ENCODE results near the gene TNFRSF11A. TPM values are rescaled to one million over a fixed set of nuclear protein-coding genes. Genes with fewer than 3 reads are reported as not detected.

Gene TNFRSF11A
- total RNA-seq, 1 experiment from 2014 or later: 3.2 TPM

- ChIA-PET CTCF (interaction anchor here (1.9 kb wide), 1 partner anchor 9 kb away, joined by 14 read pairs; no protein-coding TSS in a partner anchor), RAD21 (ENCODE audit: low non-redundant PET in 1 of 2, low total read pairs in 2 of 2, uncharacterized antibody in 2 of 2, unreplicated experiment in 2 of 2) (no interaction called here), POLR2A (no interaction called here)
- DNase-seq (ENCODE audit: low read depth, low spot score) (no peak), ATAC-seq (no peak)
- H2AFZ ChIP-seq (ENCODE audit: low read depth, low read length, poor library complexity, severe bottlenecking): no peak overlapping the region
- no peak overlapping the region for H3K4me2 ChIP-seq (ENCODE audit: low read length)
- no peaks in the 10 kb centered on the region for H3K9me2 ChIP-seq (ENCODE audit: insufficient read depth)
- H3K27me3 ChIP-seq (ENCODE audit: insufficient read depth, low read length): no peaks in the 10 kb centered on the region
- no TSS peak for BruUV-seq (replicated peaks)
- intact Hi-C loops (cut with micrococcal nuclease): no loop called here
- H3K27ac ChIP-seq (ENCODE audit: low read depth, low read length): no peak overlapping the region
- H4K20me1 ChIP-seq (ENCODE audit: insufficient read depth): no peaks in the 10 kb centered on the region
- no peak overlapping the region for H3K4me3 ChIP-seq (replicated peaks in 1 of 2; ENCODE audit: low read depth in 1 of 2, low read length in 2 of 2)
- H3K9ac ChIP-seq (ENCODE audit: low read length): no peak overlapping the region
- H3K36me3 ChIP-seq (ENCODE audit: control insufficient read depth in 1 of 2, insufficient read depth in 2 of 2, low read length in 2 of 2): no peaks in the 10 kb centered on the region
- H3K4me1 ChIP-seq (ENCODE audit: control insufficient read depth in 1 of 2, insufficient read depth in 2 of 2, low read length in 2 of 2): peaks cover 0 to 20% of the 10 kb centered on the region in 2 experiments; a peak in 2 of 4 replicates
- H3K9me3 ChIP-seq (ENCODE audit: control insufficient read depth in 1 of 2, insufficient read depth in 1 of 2, low read depth in 1 of 2, low read length in 2 of 2): no peaks in the 10 kb centered on the region
- H3K79me2 ChIP-seq (ENCODE audit: insufficient read depth, low read length): no peaks in the 10 kb centered on the region
- TF ChIP-seq SP1 (IDR thresholded peaks at IDR 0.05; ENCODE audit: low read depth) (no peak), SRF (IDR thresholded peaks at IDR 0.05; ENCODE audit: low read depth) (no peak), ZNF274 (IDR thresholded peaks at IDR 0.05; ENCODE audit: low read depth, low read length) (no peak), JUND (IDR thresholded peaks at IDR 0.05) (no peak), ELF1 (IDR thresholded peaks at IDR 0.05; ENCODE audit: borderline replicate concordance, low read depth) (no peak), EZH2 (IDR thresholded peaks at IDR 0.05) (no peak), MAX (IDR thresholded peaks at IDR 0.05) (no peak), REST (IDR thresholded peaks at IDR 0.05; ENCODE audit: low read depth) (no peak), RAD21 (IDR thresholded peaks at IDR 0.05; ENCODE audit: low read depth) (no peak), SIN3A (IDR thresholded peaks at IDR 0.05; ENCODE audit: low read depth) (no peak), POLR2A (IDR thresholded peaks at IDR 0.05; ENCODE audit: borderline replicate concordance, extremely low read depth, insufficient read depth, insufficient read length) (no peak), FOSL1 (IDR thresholded peaks at IDR 0.05; ENCODE audit: low read depth) (no peak), CEBPB (IDR thresholded peaks at IDR 0.05; ENCODE audit: low read depth) (no peak), POLR2AphosphoS5 (IDR thresholded peaks at IDR 0.05; ENCODE audit: low read depth, low read length) (no peak), CTCF (IDR thresholded peaks at IDR 0.05 in 2 of 3, conservative IDR thresholded peaks at IDR 0.05 in 1 of 3; ENCODE audit: borderline replicate concordance in 1 of 3, insufficient read depth in 1 of 3, low read depth in 2 of 3, low read length in 2 of 3) (no peak)
Observed at GRCh38 chr18:62434798-62435197, 109.7 kb downstream of the TNFRSF11A start.

Measured in HCT116 (cell line).